ENCODE measurements around the gene TNFRSF4. TPM values are rescaled to one million over a fixed set of nuclear protein-coding genes. Genes with fewer than 3 reads are reported as not detected.

The TNFRSF4 gene
- total RNA-seq, 6 donors from 2014 or later: 0.46 to 15.4 (median 2.4) TPM

DNA sequence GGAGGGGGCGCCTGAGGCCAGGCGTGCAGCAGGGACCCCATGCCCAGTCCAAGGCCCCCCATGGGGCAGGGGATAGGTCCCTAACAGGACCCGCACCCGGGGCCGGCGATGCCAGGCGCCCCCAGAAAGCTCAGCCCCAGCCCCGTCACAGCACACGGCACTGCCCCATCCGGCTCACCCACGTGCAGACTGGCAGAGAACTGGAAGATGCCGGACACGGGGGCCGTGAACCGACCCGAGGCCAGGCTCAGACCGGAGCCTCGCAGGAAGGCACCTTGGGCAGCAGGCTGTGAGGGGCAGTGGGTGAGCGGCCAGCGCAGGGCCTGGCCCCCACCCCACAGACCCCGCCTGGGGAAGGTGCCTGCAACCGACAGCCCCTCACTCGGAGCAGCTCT, 29.3 kb upstream of the TNFRSF4 start:
- Histone ChIP-seq H3K4me3 (no peak overlapping the region), H3K27me3 (peaks cover 0 to 44% (median 20%) of the 10 kb centered on the region in 4 donors), H3K36me3 (no peaks in the 10 kb centered on the region), H3K9me3 (no peaks in the 10 kb centered on the region), H3K4me1 (peaks cover 5 to 27% (median 8%) of the 10 kb centered on the region in 4 donors), H3K27ac (no peak overlapping the region)
- ATAC-seq (ENCODE audit: low FRiP score in 2 of 2) (no peak), DNase-seq (peak in 1 of 2 donors; percentile 74)
- 90 to 98% methylated on average over 2 to 8 of the region's 23 CpGs for WGBS, 2 donors
- TF ChIP-seq, protein P1, sequence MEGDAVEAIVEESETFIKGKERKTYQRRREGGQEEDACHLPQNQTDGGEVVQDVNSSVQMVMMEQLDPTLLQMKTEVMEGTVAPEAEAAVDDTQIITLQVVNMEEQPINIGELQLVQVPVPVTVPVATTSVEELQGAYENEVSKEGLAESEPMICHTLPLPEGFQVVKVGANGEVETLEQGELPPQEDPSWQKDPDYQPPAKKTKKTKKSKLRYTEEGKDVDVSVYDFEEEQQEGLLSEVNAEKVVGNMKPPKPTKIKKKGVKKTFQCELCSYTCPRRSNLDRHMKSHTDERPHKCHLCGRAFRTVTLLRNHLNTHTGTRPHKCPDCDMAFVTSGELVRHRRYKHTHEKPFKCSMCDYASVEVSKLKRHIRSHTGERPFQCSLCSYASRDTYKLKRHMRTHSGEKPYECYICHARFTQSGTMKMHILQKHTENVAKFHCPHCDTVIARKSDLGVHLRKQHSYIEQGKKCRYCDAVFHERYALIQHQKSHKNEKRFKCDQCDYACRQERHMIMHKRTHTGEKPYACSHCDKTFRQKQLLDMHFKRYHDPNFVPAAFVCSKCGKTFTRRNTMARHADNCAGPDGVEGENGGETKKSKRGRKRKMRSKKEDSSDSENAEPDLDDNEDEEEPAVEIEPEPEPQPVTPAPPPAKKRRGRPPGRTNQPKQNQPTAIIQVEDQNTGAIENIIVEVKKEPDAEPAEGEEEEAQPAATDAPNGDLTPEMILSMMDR (IDR thresholded peaks at IDR 0.05): no peak
- TF ChIP-seq POLR2AphosphoS5 (IDR thresholded peaks at IDR 0.05): no peak
- no peak for TF ChIP-seq POLR2A (IDR thresholded peaks at IDR 0.05)
- TF ChIP-seq EP300 (IDR thresholded peaks at IDR 0.05): no peak

DNA sequence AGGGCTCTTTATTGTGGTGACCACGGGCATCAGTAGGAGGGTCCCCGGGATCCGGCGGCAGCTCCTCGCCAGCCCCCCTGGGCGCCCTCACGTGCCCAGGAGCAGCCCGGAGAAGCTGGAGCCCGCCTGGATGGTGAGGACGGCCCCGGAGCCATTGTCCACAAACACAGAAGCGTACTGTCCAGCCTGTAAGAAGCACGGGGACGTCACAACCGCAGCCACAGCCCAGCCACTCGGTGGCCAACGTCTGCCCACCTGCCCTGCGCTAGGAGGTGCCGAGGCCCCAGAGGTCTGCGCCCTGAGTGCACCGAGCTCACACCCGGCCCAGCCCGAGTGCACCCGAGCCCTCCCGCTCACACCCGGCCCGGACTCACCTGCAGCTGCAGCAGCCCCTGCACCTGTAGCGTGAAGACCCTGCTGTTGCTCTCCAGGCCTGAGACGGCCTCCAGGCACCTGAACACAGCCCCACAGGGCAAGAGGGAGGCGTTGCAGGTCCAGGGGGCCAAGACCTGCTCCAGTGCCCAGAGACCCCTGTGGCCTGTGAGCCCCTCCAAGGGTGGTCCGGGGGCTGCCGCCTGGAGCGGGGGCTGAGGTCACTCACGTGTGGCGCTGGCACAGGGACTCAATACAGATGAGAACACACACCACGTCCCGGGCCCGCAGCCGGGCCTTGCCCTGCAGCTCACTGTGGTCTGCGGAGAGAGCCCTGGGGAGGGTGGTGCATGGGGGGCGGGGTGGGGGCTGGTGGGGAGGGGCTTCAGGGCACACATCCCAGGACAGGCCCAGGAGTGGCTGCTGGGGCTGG, 28.7 kb upstream of the TNFRSF4 start:
- peaks cover 0 to 49% (median 23%) of the 10 kb centered on the region in 4 donors for H3K27me3 ChIP-seq
- 92 to 93% methylated on average over 5 to 31 of the region's 41 CpGs for WGBS, 2 donors
- TF ChIP-seq EP300 (IDR thresholded peaks at IDR 0.05): no peak
- no peak for TF ChIP-seq POLR2AphosphoS5 (IDR thresholded peaks at IDR 0.05)
- TF ChIP-seq, protein P1 (IDR thresholded peaks at IDR 0.05): no peak
- TF ChIP-seq POLR2A (IDR thresholded peaks at IDR 0.05): no peak
- ATAC-seq (ENCODE audit: low FRiP score in 2 of 2) (no peak), DNase-seq (peak in 1 of 2 donors; percentile 77)
- peaks cover 6 to 33% (median 10%) of the 10 kb centered on the region in 4 donors for H3K4me1 ChIP-seq
- H3K9me3 ChIP-seq: no peaks in the 10 kb centered on the region
- H3K27ac ChIP-seq: no peak overlapping the region
- H3K36me3 ChIP-seq: no peaks in the 10 kb centered on the region
- no peak overlapping the region for H3K4me3 ChIP-seq

DNA sequence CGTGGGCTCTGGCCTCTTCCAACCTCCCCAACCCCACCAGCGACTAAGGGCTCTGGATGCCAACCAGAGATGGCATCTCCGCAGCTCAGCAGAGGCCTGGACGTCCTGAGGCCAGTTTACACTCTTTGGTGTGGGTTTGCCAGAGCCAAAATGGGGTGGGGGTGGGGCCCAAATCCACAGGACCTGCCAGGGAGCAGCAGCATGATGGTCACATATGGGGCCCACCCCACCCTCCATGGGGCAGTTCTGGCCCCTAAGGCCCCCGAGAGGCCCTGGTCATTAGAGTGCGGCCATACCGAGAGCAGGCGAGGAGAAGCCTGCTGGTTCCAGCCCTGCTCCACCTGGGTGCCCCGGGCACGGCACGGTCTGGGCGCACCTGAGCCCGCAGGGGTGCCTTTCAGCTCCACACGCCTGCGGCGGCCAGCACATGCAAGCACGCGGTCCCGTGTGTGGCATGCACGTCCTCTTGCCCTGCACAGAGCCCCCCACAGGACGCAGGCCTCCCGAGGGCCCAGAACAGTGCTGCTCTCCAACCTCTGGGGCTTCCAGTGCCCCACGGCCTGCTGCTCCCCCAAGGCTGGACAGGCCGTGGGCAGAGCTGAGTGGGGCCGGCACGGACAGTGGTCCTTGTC, 27.8 kb upstream of the TNFRSF4 start:
- WGBS, 2 donors: 90 to 92% methylated on average over 12 to 22 of the region's 26 CpGs

DNA sequence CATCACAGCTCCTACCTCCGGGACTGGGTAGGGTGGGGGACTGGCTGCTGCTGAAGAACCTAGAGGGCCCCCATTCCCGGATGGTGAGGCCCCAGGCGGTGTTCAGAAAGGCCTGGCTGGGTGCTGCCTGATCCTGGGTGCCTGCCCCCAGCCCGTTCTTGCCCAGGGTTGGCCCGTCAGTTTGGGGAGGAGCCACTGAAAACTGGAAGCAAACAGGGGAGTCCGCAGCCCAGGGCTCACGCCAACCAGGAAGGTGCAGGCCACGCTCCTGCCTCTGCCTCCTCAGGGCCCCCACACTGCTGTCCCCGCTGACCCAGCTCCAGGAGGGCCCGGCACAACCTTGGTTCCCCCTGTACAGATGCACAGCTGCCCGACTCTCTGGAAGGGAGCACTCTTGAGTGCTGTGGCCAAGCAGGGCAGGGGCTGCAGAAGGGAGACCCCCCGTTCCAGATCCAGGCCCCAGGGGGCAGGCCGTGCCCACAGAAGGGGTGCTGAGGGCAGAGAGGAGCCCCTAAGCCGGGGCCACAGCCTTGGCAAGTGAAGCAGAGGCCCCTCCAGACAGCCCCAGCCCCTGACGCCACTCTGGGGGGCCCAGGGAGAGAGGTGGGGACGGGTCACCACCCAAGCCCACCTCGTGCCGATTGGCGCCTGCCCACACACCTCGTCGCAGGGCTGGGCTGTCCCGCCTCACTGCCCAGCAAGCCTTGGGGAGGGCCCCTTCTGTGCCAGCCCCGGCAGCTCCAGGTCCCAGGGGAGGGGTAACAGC, 27.1 kb upstream of the TNFRSF4 start:
- peaks cover 0 to 38% (median 15%) of the 10 kb centered on the region in 4 donors for H3K27me3 ChIP-seq
- H3K4me3 ChIP-seq: no peak overlapping the region
- peaks cover 0 to 28% (median 11%) of the 10 kb centered on the region in 4 donors for H3K4me1 ChIP-seq
- DNase-seq (peak in 1 of 2 donors; percentile 70), ATAC-seq (ENCODE audit: low FRiP score in 2 of 2) (no peak)
- no peaks in the 10 kb centered on the region for H3K36me3 ChIP-seq
- TF ChIP-seq POLR2AphosphoS5 (IDR thresholded peaks at IDR 0.05) (no peak), POLR2A (IDR thresholded peaks at IDR 0.05) (no peak), EP300 (IDR thresholded peaks at IDR 0.05) (no peak)
- TF ChIP-seq, protein P1 (IDR thresholded peaks at IDR 0.05): no peak
- no peak overlapping the region for H3K27ac ChIP-seq
- no peaks in the 10 kb centered on the region for H3K9me3 ChIP-seq
- WGBS, 2 donors: 47 to 59% methylated on average over 10 to 23 of the region's 23 CpGs

More for the DNA sequence above, 27.8 kb upstream of the TNFRSF4 start:
- H3K27me3 ChIP-seq: peaks cover 0 to 44% (median 20%) of the 10 kb centered on the region in 4 donors
- peak in 1 of 2 donors; percentile 83 for DNase-seq
- TF ChIP-seq, protein P1 (IDR thresholded peaks at IDR 0.05): no peak
- TF ChIP-seq POLR2A (IDR thresholded peaks at IDR 0.05) (no peak), POLR2AphosphoS5 (IDR thresholded peaks at IDR 0.05) (no peak), EP300 (IDR thresholded peaks at IDR 0.05) (no peak)
- H3K4me3 ChIP-seq: no peak overlapping the region
- H3K36me3 ChIP-seq: no peaks in the 10 kb centered on the region
- H3K9me3 ChIP-seq: no peaks in the 10 kb centered on the region
- H3K4me1 ChIP-seq: peaks cover under 1 to 35% (median 14%) of the 10 kb centered on the region in 4 donors
- H3K27ac ChIP-seq: no peak overlapping the region
- no peak for ATAC-seq (ENCODE audit: low FRiP score in 2 of 2)

Data from upper lobe of left lung (tissue), 6 donors.